Stimulated activated CD4-positive, alpha-beta T cell treated with anti-CD3 and anti-CD28 coated beads, Interleukin-1b, Interleukin-23, amount 100 ng/mL, for 4 hours (primary cell): ENCODE data around the gene SLC7A7.
"Not testable (repeated sequence)": the region's sequence is repeated elsewhere in the genome, so short reads cannot be mapped to it uniquely, and the experiment has no call there.

Experiments
- DNase-seq, 2 donors: peaks; one replicate each; pipeline ENCODE4 v3.0.0-alpha.2; 2020; ENCODE audit warnings: low read depth in 2 of 2

The SLC7A7 gene

DNA sequence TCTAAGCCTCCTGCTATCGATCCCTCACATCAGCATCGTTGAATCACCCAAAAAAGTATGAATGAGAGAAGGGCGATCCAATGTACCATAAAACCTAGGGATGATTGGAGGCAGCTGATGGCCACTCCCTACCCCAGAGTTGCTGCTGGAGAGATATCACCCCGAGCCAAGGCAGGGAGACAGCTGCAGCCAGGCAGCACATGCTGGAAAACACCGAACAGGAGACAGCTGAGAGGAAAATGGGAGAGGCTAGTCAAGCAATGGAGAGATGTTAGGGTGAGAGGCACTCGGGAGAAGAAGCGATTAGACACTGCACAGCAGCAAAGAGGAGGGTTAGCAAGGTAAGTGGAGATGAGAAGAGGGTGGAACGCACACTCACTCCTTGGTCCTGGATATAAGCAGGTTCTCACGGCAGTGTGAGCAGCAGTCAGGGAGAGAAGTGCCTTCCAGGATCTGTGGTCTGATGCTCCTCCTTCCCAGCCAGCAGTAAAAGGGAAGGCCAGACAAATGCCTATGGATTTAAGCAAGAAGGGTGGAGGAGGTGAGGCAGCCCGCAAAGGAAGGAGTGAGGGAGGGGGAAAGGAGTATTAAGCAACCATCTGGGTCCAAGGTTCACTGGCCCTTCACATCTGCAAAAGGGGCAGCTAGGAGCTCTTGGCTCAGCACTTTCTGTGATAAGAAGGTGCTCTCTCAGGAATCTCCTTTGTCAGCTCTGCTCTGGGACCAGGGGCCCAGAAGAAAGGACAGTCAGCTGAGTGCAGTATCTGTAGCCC lies at the start of gene SLC7A7:
TSS of gene SLC7A7 (minus strand) at position 495 of the 773 bp plus-strand sequence. CDS start 2,037 bp downstream, outside the sequence.
- no peak for DNase-seq

DNA sequence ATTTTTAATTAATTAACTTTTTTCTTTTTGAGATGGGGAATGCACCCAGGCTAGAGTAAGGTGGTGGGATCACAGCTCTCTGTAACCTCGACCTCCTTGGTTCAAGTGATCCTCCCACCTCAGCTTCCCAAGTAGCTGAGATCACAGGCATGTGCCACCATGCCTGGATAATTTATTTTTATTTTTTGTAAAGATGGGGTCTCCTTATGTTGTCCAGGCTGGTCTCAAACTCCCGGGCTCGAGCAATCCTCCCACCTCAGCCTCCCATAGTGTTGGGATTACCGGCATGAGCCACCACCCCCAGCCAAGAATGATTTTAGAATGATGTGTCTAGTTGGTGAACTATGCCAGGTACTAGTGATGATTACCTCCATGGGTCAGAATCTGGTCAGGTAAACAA lies 49.7 kb upstream of the SLC7A7 start:
- DNase-seq = no peak

DNA sequence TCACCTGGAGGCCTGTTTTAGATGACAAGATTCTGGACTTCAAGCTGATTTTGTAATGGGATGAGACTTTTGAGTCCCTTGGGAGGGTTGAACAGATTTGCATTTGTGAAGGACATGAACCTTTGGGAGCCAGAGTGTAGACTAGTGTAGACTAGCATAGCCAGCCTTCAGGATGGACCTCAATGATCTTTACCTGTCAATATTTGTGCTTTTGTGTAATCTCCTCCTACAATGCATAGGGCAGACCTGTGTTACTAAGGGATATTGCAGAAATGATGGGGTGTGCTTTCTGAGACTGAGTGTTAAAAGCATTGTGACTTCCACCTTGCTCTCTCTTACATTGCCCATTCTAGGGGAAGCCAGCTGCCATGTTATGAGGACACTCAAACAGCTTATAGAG lies 46.4 kb upstream of the SLC7A7 start:
- DNase-seq = no peak

DNA sequence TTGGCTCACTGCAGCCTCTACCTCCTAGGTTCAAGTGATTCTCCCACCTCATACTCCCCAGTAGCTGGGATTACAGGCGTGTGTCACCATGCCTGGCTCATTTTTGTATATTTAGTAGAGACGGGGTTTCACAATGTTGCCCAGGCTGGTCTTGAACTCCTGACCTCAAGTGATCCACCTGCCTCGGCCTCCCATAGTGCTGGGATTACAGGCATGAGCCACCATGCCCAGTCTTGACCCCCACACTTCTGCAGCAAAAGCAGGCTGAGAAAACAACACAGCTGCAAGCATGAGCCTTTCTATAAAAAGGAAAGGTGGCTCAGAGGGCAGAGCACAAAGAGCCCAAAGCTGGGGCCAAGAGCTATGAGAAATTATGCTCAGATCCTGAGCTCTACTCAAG lies 45.1 kb upstream of the SLC7A7 start:
- not testable (repeated sequence) for DNase-seq

DNA sequence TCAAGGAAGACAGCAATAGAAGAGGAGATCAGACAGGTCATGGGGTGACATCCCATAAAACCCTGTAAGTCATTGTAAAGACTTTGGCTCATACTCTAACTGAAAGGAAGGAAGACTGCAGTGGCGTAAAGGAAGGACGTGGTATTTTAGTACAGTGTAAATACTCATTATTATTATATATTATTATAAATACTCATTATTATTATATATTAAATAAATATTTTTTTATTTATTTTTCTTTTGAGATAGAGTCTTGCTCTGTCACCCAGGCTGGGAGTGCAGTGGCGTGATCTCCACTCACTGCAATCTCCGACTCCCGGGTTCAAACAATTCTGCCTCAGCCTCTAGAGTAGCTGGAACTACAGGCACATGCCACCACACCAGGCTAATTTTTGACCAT lies 41.2 kb upstream of the SLC7A7 start:
- DNase-seq = no peak

DNA sequence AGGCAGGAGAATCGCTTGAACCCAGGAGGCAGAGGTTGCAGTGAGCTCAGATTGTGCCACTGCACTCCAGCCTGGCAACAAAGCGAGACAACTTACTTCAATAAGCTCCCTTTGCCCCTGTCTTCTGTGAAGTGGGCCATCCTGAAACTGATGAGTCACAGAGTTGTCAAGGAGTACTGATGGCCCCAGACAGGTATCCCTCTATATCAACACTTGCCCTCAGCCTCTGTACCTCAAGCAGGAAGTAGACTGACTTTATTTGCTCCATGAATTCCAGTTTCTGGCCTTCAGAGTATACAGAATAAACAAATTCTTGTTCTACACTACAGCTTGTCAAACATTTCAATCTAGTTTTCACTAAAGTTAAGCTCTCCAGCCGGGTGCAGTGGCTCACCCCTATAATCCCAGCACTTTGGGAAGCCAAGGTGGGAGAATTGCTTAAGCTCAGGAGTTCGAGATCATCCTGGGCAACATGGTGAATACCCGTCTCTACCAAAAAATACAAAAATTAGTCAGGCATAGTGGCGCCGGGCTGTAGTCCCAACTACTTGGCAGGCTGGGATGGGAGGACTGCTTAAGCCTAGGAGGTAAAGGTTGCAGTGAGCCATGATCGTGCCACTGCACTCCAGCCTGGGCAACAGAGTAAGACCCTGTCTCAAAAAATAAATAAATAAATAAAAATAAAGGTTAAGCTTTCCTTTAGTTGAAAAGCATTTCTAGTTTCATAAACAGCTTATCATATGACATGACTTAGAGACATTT lies 39.9 kb upstream of the SLC7A7 start:
- DNase-seq = no peak

DNA sequence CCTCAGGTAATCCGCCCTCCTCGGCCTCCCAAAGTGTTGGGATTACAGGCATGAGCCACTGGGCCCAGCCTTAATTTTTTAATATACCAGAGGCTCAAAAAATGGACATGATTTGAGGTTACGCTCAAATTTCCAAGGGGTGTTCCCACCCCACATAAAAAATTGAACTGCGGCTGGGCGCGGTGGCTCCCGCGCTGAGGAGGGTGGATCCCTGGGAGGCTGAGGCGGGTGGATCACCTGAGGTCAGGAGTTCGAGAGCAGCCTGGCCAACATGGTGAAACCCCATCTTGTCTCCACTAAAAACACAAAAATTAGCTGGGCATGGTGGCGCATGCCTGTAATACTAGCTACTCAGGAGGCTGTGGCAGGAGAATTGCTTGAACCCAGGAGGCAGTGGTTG lies 39.1 kb upstream of the SLC7A7 start:
- DNase-seq = not testable (repeated sequence)

DNA sequence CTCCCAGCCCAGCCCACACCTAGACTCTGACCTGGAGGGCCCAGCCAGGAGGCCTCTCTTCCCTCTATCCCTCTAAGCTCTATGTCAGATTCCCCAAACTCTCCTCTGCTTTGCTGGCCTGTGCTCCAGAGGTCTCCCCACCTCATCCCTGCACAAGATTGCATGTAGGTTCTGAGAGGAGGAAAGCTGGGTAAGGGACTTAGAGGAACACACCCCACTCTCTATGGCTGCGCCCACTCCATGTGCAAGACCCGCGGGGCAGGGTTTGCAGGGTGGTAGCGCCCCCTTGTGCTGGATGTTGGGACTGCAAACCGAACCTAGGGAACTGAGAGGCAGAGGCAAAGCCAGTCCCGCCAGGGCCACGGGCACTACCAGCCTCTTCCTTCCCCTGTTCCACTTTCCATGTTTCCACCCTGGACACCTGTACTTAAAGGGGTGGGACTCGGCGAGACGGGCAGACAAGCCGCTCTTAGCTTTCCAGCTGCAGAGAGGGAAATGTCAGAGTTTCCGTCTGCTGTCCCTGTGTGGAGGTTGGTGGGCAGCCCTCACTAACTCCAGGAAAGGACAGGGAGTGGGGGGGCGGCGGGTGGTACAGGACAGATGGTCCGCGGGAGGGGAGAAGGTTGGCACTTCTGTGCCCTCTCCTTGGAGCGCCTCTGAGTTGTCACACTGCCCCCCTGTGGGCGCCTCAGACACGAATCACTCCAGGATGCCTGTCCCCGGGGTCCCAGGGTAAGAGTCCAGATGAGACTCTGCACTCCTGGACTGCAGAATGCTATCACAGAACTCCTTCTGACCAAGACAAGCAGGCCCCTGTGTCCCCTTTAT lies 37.9 kb upstream of the SLC7A7 start:
- DNase-seq = peak; percentile 94 to 95

DNA sequence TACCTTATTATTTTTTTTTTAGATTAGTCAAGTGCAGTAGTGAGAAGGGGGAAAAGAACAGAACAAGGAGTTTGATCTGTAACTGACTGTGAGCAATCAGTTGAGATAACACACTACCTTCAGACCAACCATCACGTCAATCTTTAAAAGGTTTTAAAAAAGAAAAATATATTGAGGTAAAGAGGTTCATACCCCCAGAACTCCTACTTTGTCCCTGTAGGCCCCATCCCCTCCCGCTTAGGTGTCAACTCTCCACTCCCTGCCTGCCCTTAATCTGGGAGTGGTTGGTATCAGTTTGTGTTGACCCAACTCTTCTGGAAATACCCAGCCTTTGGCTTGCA lies 37.3 kb upstream of the SLC7A7 start:
- DNase-seq = no peak

DNA sequence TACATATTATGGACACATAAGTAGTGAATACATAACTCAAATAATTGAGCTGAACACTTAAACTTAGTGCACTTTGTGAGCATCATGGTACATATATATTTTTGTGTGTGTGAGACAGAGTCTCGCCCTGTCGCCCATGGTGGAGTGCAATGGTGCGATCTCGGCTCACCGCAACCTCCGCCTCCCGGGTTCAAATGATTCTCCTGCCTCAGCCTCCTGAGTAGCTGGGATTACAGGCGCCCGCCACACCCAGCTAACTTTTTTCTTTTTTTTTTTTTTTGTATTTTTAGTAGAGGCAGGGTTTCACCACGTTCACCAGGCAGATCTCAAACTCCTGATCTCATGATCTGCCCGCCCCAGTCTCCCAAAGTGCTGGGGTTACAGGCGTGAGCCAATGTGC lies 36.9 kb upstream of the SLC7A7 start:
- DNase-seq = not testable (repeated sequence)

DNA sequence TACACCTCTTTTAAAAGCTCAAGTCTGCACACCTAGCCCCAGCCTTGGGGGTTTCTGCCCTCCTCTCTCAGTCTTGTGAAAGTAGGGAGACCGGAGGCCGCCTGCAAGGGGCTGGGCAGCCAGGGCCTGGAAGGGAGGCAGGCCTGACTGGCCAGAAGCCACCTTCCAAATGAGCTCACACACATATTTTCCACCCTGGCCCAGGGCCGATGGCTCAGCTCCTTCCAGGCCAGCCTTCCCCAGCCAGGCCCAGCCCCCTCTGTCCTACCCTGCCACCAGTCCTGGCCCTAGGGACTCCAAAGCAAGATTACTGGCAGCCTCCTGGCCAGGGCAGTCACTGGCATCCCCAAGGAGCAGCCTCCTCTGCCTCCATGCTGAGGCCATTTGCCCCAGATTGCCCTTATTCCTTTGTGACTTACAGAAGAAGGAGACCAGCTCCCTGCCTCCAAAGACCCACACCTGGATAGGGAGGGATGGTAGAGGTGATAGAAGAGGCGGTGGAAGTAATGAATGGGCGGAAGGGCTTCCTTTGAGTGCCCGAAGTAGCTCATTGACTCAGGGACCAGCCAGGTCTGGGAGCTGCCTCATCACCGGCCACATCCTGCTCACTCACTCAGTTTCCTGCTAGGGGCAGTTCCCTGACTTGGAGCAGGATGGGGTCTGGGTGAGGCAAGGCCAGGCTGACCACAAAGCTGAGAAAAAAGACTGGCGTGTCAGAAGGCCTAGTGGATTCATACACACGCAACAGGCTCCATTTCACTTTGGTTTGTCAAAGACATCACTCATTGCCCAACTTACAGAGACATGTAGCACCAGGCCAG lies 35.9 kb upstream of the SLC7A7 start:
- no peak for DNase-seq

DNA sequence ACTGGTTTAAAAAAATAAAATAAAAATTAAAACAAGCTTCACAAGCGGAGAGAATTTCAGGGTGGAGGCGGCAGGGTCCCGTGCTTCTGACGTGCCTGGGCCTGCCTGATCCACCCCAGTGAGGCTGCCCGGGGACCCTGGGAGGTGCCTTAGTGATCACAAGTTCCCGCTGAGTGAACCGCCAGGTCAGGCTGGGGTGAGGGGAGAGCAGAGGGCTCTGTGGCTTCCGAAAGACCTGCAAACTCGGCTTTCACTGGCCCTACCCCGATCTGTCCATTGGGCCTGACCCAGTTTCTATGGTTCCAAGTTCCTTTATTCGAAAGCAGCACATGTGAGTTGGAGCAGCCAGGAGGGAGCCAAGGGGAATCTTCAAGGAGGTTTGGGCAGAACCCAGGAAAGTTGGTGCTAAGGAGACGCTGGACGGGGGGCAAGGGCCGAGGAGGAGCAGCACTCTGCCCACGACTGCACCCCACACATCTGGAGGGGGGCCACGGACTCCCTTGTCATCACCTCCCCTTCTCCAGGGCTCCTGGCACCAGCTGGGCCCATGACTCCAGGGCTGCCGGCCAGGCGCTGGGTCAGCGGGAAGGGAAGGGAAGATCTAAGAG lies 34.1 kb upstream of the SLC7A7 start:
- DNase-seq = no peak

DNA sequence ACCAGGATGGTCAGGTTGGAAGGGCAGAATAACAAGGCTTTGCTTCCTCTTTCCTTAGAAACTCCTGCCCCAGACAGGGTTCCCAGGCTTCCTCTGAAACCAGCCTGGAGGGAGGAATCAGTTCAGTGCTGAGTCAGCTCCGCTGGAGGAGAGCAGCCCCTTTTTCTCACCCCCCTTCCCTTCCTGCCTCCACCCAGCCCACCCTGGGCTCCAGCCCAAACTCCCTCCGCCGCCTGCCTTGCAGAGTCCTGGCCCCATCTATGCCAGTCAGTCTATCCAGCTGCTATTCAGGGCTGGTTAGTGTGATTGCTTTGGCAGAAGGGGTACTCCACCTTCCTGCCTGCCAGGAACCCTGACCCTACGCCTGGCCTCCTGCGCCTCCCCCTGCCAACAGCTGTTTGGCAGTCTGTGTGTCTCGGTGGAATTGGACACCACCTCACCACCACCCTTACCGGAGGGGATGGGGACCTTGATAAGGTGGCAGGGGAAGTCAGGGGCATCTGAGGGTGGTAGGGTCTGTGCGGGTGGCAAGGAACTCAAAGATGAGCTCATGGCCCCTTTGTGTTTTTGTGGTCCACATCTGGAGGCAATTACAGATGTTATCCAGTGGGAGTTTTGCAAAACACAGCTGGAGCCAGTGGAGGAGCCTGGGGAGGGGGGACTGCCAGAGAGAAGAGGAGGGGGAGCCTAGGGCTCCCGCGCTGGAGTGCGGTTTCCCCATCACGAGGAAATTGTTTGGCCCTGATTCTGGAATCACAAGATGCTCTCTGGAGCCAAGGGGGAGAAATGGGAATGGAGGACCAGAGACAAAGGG lies 33.3 kb upstream of the SLC7A7 start:
- DNase-seq = no peak

DNA sequence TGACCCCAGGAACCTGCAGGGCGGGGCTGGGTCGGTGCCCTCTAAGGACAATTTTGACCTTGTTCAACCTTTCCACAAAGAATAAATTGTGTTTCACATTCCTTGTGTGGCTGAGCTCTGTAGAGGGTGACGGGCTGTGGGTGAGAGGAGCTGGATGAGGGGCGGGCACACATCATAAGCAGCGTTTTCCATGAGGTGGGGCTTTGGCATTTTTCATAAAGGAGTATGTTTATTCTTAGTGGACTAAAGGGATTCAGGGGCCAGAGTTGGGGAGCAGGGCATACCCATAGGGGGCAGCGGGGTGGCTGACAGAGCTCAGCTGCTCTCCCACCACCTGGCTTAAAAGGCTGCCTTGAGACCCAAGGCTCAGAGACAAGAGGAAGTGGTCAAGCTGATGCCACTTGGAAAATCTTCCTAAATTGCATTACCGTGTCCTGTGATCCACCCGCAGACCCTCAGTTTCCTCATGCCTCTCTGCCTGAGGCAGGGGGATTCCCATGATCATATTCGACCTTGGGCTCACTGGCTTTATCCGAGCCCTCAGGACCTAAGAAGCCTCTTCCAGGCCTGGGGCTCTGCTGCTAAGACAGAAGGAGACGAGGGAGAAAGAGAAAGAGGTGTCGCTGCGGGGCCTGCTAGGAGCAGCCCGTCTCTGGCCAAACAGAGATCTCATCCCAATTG lies 32.6 kb upstream of the SLC7A7 start:
- DNase-seq = no peak

DNA sequence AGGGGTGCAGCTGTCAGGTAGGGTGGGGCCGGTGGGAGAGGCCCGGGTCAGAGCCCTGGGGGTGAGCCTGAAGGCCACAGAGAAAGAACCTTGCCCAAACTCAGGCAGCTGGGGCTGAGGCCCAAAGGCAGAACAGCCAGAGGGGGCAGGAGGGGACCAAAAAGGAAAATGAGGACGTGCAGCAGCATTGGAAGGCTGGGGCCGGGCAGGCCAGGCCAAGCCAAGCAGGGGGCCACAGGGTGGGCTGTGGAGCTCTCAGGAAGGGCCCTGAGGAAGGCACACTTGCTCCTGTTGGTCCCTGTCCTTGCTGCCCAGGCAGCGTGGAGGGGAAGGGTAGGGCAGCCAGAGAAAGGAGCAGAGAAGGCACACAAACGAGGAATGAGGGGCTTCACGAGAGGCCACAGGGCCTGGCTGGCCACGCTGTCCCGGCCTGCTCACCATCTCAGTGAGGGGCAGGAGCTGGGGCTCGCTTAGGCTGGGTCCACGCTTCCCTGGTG lies 31.6 kb upstream of the SLC7A7 start:
- no peak for DNase-seq

DNA sequence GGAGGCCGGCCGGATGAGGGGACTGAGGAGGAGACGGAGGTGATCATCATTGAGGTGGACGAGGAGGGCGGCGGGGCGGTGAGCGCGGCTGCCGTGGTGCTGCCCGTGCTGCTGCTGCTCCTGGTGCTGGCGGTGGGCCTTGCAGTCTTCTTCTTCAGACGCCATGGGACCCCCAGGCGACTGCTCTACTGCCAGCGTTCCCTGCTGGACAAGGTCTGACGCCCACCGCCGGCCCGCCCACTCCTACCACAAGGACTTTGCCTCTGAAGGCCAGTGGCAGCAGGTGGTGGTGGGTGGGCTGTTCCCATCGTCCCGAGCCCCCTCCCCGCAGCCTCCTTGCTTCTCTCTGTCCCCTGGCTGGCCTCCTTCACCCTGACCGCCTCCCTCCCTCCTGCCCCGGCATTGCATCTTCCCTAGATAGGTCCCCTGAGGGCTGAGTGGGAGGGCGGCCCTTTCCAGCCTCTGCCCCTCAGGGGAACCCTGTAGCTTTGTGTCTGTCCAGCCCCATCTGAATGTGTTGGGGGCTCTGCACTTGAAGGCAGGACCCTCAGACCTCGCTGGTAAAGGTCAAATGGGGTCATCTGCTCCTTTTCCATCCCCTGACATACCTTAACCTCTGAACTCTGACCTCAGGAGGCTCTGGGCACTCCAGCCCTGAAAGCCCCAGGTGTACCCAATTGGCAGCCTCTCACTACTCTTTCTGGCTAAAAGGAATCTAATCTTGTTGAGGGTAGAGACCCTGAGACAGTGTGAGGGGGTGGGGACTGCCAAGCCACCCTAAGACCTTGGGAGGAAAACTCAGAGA lies 30.8 kb upstream of the SLC7A7 start:
- no peak for DNase-seq

DNA sequence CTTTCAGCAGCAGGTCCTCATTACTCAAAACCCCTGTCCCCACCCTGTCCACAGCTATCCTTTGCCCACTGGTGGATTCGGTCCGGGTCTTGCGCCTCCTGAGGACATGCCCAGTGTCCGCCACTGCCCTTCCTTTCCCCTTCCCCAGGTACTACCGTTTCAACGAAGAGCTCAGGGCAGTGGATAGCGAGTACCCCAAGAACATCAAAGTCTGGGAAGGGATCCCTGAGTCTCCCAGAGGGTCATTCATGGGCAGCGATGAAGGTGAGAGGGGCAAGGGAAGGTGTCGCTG lies 29.8 kb upstream of the SLC7A7 start:
- DNase-seq = no peak

DNA sequence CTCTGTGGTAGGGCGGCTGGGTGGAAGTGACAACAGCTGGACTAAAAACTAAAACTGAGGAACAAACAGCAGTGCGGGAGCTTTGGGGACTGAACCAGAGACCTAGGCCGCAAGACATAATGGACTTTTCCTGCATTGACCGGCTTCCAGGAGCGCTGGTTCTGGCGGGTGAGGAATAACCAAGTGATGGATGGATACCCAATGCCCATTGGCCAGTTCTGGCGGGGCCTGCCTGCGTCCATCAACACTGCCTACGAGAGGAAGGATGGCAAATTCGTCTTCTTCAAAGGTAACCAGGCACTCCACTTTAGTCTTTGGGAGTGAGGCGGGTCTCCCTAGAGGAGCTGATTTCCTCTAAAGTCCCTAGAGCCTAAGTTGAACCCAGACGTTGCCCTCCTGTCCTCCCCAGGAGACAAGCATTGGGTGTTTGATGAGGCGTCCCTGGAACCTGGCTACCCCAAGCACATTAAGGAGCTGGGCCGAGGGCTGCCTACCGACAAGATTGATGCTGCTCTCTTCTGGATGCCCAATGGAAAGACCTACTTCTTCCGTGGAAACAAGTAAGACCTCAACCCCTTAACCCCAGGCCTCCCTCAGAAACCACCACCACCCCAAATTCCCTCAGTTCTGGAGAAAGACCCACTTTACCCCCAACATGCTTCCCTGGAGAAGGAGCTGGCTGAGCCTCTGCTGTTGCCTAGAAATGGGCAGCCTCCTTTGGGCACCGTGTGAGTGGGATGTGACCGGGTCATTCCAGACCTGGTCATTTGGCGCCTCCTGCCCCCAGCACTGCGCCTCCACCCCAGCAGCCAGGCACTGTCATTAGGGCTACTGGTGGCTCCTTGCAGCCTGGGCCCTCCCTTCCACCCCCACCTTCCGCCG lies 29.2 kb upstream of the SLC7A7 start:
- no peak for DNase-seq
